HG02943 (cell line): ENCODE measurements around the gene USH1G.

Experiments
- ATAC-seq: cut with Tn5 transposase; IDR thresholded peaks from one replicate; pipeline ENCODE4 v1.9.1; 2021; ENCODE audit warnings: mild to moderate bottlenecking, low read depth, moderate library complexity; ENCODE audit not compliant: unreplicated experiment

USH1G gene

DNA sequence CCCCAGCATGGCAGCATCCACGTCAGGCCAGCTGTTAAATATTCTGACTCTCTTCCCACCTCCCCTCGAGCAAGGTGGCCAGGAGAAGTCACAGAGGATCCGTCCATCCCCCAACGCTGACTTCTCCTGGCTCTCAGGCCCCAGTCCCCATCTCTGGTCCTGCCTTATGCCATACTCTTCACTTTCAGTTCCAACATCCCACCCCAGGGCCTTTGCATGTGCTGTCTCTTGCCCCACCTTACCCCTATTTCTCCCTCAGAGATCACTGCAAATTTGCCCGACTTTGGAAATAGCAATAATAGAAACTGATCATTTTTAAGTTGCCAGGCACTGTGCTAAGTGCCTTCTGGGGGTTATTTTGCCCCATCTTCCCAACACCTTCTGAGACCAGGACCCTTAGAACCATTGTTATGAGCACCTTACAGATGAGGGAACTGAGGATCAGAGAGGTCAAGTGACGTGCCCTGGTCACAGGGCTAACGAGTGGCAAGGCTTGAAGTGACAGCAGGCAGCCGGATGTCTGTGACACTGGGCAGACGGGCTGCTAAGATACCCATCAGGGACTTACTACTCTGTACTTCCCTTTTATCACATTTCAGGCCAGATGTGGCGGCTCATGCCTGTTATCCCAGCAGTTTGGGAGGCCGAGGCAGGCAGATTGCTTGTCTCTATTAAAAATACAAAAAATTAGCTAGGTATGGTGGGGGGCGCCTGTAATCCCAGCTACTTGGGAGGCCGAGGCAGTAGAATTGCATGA is 31.8 kb upstream of the USH1G start:
- no peak for ATAC-seq

DNA sequence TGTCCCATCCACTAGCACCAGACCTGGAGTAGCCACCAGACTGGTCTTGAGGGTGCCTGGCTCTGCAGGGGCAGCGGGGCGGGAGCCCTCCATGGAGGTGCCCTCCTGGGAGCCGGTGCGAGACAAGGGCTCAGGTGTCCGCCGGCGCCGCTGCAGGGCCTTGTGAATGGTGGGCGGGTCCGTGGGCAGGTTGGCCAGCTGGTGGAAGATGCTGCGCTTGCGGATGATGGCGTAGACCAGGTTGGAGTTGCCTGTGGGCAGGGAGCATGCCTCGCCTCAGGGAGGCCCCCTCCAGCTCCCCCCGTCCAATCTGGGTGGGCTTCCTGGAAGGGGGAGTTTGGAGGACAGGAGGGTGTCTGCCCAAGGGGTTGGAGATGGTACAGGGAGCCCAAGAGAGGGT is 31.1 kb upstream of the USH1G start:
- no peak for ATAC-seq

DNA sequence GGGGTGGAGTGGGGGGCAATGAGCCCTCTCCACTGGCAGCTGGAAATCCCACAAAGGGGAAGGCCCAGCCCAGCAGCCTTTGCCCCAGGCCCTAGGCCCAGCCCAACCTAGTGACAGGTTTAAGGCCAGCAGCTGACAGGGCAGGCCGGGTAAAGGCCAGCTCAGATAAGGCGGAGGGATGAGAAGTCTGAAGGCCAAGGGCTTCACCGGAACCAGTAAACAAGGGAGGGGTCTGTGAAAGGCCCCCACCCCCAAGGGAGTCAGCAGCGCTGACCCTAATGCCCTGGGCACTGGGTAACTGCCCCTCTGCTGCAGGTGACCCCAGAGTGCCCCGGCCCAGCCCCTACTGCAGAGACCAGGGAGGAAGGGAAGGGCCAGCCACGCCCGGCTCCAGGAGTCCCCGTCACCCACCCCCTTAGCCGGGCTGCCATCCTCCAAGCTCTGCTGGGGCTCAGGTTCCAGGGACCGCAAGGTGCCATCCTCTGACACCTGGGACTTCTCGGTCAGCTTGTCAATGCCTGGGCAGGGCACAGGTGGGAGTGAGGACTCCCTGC is 30.2 kb upstream of the USH1G start:
- no peak for ATAC-seq

DNA sequence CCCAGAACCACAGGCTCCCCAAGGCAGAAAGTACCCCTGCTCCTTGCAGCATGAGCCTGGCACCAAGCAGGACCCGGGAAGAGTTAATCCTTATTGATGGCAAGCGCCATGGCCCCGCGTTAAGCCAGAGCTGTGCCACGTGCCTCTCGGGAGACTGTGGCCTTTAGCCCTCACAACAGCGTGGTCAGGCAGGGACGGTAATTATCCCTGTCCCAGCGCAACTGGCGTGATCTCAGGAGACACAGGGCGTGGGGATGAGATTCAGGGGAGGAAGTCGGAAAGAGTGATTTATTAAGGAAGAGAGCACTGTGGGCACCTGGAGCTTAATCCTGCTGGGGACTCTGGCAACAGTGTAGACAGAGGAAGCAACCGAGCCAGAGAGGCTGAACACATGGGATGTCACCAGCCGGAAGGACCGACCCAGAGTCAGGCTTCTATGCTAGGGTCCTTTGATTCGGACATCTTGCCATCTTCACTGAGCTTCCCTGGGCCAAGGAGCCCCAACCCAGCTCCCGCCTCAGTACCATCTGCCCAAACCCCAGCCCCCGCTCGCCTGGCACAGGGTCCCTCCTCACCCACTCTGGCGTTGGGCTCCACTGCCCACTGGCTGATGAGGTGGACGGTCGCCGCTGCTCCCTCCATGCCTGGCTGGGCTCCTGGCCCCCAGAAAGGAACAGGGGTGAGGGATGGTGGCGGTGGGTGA is 29.5 kb upstream of the USH1G start:
- ATAC-seq, result no peak

DNA sequence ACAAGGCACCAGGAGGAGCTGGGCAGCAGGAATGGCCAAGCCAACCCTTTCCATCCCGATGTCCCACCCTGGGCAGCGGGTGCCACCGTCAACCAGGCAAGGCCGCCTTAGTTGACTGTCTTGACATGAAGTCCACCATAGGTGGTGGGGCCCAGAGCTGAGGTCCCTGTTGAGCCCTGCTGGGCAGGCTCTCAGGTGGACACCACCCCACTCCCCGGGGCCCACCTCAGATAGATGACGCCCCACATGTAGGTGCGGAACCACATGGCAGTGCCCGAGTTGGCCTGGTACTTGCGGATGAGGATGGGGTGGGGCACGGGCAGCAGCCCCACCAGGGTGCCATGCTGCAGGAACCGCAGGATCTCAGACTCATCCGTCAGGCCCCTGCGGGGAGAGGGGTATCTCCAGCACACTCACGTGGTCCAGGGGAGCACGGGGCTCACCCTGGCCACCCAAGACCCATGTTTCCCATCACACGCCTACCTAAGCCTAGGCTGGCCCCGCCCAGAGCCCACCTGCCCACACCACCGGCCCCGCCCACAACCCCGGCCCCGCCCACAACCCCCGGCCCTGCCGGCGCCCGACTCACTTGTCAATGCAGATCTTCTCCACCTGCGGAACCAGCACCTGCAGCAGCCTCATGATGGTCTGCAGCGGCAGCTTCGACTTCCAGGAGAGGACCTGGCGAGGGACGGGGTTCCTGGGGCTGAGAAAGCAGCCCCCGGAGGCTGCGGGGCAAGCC is 28.8 kb upstream of the USH1G start:
- ATAC-seq, result no peak

DNA sequence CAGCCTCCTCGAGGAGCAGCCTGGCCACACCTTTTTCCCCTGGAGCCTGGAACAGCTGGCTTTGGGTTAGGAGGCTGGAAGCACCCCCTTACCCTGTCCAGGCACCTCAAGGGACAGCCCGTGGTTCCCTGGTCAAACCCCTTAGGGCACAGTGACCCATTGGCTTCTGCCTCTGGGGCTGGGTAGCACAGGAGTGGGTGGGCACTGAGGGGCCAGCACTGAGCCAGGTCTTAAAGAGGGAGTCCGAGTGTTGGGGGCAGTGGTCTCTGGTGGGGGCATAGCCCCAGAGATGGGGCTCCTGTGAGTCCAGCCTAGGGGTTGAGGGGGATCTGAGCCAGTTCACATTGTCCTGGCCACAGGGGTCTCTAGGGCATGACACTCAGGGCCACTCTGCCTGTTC is 28.0 kb upstream of the USH1G start:
- no peak for ATAC-seq

DNA sequence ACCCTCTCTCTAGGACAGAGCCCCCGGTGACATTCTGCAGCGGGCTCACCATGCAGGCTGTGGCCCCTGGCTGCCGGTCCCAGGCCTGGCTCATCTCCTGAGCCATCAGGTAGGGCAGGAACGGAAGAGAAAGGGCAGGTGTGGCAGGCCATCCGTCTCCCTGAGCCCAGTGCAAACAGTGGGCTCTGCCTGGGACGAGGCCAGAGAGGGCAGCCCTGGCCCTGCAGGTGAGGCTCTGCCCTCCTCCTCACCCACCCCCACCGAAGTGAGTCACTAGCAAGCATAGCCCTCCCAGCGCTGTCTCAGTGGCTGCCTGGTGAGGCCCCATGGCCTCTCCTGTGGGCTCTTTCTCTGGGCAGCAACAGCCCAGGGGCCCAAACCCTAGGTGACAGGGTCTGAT is 27.2 kb upstream of the USH1G start:
- ATAC-seq, result no peak

DNA sequence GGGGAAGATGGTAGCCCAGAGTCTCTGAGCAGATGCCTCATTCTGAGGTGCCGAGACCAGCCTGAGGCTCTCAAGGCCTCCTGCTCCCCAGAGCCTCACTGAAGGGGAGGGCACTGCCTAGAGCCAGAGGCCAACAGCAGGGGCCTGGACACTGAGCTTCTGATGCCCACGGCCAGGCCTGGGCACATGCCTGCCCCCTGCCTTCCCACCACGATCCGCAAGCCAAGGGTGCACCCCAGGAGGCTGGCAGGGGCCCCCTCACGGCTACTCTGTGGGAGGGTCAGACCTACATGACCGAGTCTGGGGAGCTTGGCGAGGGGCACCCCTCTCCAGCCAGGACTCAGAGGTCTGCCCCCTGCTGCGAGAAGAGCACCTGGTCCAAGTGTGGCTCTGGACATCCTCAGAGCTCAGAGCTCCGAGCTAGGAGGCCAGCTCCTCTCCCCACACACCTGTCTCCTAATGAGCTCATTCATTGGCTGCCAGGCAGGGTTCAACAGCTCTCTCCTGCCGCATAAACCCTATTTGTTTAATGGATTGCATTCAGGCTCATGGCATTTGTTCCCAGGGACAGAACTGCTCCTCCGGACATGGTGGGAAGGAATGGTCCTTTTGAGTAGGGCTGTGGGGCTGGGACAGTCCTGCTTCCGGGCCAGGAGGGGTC is 26.5 kb upstream of the USH1G start:
- ATAC-seq, result no peak

DNA sequence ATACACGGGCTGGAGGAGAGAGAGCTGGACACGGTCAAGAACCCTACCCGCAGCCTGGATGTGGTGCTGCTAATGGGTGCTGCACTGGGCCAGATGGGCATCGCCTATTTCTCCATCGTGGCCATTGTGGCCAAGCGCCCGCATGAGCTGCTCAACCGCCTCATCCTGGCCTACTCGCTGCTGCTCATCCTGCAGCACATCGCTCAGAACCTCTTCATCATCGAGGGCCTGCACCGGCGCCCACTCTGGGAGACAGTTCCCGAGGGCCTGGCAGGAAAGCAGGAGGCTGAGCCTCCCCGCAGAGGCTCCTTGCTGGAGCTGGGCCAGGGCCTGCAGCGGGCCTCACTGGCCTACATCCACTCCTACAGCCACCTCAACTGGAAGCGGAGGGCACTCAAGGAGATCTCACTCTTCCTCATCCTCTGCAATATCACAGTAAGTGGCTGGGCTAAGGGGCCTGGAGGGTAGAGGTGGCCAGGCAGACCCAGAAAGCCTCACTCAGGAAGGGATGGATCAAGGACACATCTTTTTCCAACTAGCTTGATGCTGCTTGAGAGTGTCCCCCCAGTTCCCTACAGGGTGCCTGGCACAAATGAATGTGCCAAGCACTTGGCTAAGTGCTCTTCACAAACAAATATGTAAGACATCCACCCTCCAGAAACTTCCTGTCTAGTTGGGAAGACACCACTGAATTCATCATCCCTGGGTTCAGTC is 24.1 kb upstream of the USH1G start:
- ATAC-seq, result no peak

DNA sequence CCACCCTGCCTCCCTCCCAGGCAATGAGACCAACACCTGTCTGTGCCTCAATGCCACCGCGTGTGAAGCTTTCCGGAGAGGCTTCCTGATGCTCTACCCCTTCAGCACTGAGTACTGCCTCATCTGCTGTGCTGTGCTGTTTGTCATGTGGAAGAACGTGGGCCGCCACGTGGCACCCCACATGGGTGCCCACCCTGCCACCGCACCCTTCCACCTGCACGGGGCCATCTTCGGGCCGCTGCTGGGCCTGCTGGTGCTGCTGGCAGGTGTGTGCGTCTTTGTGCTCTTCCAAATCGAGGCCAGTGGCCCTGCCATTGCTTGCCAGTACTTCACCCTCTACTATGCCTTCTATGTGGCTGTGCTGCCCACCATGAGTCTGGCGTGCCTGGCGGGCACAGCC is 23.6 kb upstream of the USH1G start:
- ATAC-seq, result no peak

DNA sequence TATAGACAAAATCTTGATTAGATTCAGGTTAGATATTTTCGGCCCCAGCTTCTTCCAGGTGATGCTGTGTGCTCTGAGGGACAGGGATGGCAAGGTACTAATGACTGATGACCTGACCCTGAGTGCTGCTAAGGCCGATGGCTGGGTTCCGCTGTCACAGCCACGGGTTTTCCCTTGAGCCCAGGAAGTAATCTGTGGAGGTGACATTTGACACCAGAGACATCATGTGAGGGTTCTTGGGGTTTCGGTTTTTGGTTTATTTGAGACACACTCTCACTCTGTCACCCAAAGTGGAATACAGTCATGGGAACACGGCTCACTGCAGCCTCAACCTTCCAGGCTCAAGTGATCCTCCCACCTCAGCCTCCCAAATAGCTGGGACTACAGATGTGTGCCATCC is 22.5 kb upstream of the USH1G start:
- ATAC-seq, result no peak

DNA sequence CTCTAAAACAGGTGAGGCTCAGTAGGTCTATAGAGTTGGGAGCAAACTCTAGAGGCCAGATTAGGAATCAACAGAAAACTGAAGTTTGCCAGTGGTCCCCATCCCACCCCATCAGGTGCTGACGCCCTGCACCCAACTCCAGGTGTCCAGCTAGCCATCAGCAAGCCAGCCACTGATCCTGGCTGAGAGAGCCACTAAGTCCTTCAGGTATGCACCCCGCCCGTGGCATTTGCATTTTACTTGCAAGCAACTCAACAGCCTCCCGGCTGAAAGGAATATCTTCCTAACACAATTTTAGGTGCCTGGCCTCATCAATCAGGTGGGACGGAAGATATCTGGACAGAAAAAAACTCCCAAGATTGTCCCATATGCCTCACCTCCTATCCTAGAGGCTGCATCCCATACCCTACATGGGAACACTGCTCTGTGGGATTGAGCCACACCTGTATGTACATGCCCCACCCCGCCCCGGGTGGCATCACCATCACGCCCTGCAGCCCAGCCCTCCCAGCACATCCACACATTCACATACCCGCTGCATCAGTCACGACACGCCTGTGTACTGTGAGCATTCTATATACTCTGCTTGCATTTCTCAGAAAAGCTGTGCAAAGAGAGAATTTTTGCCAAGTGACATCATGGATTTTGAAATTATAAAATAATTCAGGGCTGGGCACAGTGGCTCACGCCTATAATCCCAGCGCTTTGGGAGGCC is 20.9 kb upstream of the USH1G start:
- no peak for ATAC-seq

DNA sequence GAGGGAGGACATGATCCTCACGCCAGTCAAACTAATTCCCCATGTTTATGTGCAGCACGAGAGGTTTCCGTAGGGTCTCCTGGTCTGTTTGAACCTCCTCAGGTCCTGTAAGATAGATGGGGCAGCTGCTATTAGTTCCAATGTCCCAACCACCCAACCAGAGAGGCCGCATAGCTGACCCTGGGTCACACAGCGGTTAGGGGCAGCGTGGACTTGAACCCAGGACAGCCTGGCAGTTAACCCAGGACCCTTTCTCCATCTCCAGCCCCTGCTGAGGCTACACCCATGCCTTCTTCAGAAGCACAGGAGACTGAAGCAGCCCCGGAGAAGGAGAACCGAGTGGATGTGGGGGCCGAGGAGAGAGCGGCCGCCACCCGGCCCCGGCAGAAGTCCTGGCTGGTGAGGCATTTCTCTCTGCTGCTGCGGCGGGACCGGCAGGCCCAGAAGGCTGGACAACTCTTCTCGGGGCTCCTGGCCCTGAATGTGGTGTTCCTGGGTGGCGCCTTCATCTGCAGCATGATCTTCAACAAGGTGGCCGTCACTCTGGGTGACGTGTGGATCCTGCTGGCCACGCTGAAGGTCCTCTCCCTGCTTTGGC is 18.2 kb upstream of the USH1G start:
- no peak for ATAC-seq

DNA sequence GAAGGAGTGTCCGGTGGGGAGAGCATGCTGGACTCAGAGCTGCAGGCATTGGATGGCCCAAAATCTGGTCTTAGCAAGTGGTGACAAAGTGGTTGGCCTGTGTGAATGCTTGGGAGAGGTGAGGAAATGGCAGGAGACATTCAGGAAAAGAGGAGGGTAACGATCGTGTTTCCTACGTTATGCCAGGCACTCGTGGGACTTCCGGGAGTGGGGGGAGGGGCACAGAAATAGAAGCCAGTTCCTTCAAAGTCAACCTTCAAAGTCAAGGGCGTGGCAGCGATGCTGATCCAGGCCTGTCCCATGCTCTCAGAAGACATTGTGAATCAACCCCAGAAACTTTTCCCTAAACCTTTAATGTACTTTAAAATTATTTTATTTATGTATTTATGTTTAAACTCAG is 16.5 kb upstream of the USH1G start:
- ATAC-seq, result no peak

DNA sequence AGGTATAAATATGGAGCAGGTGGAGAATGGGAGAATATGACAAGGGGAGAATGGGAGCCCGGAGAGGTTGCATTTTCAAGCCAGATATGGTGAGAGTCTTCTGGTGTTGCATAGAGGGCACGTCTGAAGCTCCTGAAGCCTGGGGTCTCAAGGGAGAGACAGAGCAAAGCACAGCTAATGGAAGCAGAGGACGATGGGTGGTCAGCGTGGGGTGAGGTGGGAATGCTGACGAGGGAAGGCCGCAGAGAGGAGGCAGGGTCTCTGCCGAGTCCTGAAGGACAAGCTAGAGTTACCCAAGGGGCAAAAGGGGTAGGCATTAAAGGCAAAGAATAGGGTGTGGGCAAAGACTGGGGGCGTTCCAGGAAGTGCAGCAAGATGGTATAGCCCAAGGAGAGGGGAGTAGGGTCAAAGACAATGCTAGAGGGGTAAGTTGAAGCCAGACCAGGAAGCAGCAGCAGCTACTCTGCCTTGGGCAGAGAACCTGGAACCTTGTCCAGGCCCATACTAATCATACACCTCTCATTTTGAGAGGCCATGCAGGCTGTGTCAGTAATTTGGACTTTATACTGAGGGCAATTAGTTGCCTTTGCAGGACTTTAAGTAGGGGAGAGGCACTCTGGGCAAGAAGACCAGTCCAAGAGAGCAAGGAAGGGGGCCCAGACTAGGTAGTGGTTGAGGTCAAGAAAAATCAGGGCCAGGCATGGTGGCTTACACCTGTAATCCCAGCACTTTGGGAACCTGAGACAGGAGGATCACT is 15.3 kb upstream of the USH1G start:
- no peak for ATAC-seq

DNA sequence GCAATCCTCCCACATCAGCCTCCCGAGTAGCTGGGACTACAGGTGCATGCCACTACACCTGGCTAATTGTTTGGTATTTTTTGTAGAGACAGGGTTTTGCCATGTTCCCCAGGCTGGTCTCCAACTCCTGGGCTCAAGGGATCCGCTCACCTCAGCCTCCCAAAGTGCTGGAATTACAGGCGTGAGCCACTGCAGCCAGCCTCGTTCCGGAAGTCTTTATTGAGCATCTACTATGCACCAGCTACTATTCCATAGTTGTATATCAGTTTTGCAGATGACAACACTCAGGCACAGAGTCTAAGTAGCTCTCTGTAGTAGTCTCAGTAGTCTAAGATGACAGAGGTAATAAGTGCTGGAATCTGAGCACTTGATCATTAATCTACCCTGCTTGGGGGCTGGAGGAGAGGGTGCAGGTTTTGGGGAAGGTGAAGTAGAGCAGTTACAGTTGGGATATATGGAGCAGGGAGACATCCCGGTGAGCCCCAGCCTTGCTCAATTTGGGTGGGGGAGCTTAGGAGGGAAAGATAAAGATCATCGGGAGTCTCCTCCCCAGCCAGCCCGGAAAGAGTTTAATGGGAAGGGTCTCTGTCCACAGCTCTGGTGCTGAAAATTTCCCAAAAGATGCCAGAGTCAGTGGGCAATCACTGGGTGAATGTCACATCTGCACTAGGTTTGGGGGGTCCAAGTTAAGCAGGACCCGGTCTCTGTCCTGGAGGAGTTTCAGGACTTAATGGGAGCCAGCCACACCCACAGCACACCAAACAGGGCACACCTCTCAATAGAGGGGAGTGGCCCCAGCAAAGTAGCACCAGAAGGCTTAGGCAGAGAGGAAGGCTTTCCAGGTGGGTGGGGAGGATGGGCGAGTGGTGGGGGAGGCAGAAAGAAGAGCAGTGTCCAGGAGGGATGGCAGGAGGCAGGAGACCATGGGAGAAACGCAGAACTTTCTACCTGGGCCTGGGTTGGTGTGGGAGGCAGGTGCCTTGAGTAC is 14.3 kb upstream of the USH1G start:
- ATAC-seq, result no peak

DNA sequence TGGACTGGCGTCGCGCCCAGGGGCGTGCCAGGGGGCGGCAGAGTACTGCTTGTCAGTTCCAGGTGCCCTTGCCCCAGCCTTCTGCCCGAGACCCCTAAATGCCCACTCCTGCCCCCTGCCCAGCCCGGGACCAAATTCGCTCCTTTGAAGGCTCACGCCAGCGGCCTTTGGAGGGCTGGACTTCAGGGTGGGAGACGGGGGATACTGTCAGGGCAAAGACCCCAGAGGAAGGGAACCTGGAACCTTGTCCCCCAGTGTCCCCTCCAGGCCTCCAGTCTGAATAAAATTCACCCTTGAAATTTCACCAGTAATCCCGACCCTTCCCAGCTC is 13.4 kb upstream of the USH1G start:
- no peak for ATAC-seq
